Cardiac muscle cell (in vitro differentiated cells and primary cell): ENCODE results near the gene ING5. TPM values are rescaled to one million over a fixed set of nuclear protein-coding genes. Genes with fewer than 3 reads are reported as not detected.
A peak's percentile ranks its signal among the peaks of the same experiment; 100 is the strongest.

ENCODE experiments used
- DNase-seq, 2 donors: peaks; one replicate each; pipeline versions ENCODE4 v3.0.0 to v3.0.0-alpha.2; 2010 to 2017; ENCODE audit warnings: low read depth in 1 of 2, low spot score in 1 of 2
- H3K27ac ChIP-seq: fragments of 200-600 bp; sonication (generic); 2 replicates; pipeline ENCODE4 v1.5.1; 2016
- H3K27me3 ChIP-seq: fragments of 200-600 bp; sonication (generic); 2 replicates; pipeline ENCODE4 v1.6.0; 2016; ENCODE audit warnings: control low read depth
- H3K36me3 ChIP-seq: fragments of 200-600 bp; sonication (generic); 2 replicates; pipeline ENCODE4 v1.5.1; 2016; ENCODE audit warnings: control low read depth
- H3K4me1 ChIP-seq: fragments of 200-600 bp; sonication (generic); 2 replicates; pipeline ENCODE4 v1.8.1; 2017; ENCODE audit warnings: low read depth, mild to moderate bottlenecking, mixed run types
- H3K4me3 ChIP-seq: fragments of 200-600 bp; sonication (generic); 2 replicates; pipeline ENCODE4 v1.5.1; 2016; ENCODE audit warnings: mild to moderate bottlenecking
- H3K9me3 ChIP-seq: fragments of 200-600 bp; sonication (generic); 2 replicates; pipeline ENCODE4 v1.5.1; 2017; ENCODE audit warnings: low read depth, mild to moderate bottlenecking, control low read depth
- polyA plus RNA-seq: library from polyadenylated mRNA; unstranded; fragments of >200 nt; fragmentation: Nextera tagmentation; extraction: Ambion mirVana; gene quantifications from 2 replicates; pipeline ENCODE4 v1.2.1, GENCODE V29; 2016
- total RNA-seq: library from RNA; depleted of rRNA; stranded (reverse); fragments of >200 nt; gene quantifications from 2 replicates; pipeline ENCODE4 v1.2.3, GENCODE V29; 2016
- TF ChIP-seq, protein P1 (sequence below): IDR thresholded peaks from 2 replicates; pipeline ENCODE4 v1.5.1; 2012; ENCODE audit warnings: low read depth, mild to moderate bottlenecking, low read length

Gene ING5
- total and polyA plus RNA-seq, 2 experiments from 2014 or later, result 16.3 to 53.6 TPM

DNA sequence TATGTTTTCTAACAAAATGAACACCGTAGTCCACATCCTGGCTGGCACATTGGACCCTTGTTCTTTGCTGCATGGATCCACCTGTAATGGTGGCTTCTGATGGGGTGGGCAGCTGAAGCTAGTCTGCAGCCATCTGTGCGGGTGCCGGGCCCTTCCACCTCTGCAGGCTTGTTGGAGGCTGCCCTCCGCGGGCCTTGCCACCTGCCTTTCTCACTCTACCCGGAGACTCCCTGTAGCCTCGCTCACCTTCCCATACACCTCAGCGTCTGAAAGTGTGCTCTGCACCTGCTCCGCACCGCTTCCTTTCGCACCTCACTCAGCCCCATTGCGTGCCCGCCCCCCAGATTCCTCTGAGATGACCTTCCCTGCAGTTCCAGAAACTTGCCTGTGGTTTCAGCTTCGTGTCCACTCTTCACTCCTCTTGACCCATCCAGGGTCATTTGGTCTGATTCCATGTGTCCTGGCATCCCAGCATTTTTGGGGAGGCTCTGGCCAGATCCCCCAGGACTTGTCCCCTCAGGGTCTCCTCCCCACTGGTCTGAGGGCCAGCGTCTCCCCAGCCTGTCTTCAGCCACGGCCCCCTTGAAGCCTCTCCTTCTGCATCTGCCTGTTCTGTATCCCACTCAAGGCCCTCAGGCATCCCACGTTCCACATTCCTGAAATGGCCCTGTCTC is 46.2 kb upstream of the ING5 start:
- TF ChIP-seq, protein P1, sequence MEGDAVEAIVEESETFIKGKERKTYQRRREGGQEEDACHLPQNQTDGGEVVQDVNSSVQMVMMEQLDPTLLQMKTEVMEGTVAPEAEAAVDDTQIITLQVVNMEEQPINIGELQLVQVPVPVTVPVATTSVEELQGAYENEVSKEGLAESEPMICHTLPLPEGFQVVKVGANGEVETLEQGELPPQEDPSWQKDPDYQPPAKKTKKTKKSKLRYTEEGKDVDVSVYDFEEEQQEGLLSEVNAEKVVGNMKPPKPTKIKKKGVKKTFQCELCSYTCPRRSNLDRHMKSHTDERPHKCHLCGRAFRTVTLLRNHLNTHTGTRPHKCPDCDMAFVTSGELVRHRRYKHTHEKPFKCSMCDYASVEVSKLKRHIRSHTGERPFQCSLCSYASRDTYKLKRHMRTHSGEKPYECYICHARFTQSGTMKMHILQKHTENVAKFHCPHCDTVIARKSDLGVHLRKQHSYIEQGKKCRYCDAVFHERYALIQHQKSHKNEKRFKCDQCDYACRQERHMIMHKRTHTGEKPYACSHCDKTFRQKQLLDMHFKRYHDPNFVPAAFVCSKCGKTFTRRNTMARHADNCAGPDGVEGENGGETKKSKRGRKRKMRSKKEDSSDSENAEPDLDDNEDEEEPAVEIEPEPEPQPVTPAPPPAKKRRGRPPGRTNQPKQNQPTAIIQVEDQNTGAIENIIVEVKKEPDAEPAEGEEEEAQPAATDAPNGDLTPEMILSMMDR, result no peak
- H3K27ac ChIP-seq, result no peak overlapping the region
- H3K27me3 ChIP-seq, result no peaks in the 10 kb centered on the region
- DNase-seq, result no peak
- H3K9me3 ChIP-seq, result no peaks in the 10 kb centered on the region
- H3K4me3 ChIP-seq, result no peak overlapping the region
- no peaks in the 10 kb centered on the region for H3K4me1 ChIP-seq
- H3K36me3 ChIP-seq, result peaks cover 28% of the 10 kb centered on the region

DNA sequence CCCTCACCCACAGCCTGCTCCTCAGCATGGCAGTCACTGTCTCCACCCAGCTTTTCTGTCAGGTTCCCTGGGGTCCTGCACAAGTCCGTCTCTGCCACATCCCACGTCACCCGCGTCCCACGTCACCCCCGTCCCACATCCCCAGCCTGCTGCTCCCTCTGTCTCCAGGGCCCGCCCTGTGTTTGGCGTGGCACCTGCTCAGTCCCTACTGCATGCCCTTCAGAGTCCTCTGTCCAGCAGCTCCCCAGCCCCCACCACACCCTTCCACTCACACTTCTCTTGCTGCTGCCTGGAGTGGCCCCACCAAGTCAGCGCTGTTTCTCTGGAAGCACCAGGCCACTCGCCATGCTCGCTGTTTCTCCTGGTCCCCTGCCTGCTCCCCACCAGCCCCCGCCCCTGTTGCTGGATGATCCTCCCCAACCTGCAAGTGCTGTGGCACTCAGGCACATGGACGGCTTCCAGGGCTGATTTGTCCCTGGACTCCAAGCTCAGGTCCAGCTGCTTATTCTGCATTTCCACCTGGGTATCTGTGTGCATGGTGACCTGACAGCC is 45.6 kb upstream of the ING5 start:
- Histone ChIP-seq H3K27me3 (no peaks in the 10 kb centered on the region), H3K4me3 (no peak overlapping the region), H3K36me3 (peaks cover 25% of the 10 kb centered on the region), H3K9me3 (no peaks in the 10 kb centered on the region), H3K27ac (no peak overlapping the region), H3K4me1 (no peaks in the 10 kb centered on the region)
- no peak for DNase-seq
- TF ChIP-seq, protein P1, result no peak

DNA sequence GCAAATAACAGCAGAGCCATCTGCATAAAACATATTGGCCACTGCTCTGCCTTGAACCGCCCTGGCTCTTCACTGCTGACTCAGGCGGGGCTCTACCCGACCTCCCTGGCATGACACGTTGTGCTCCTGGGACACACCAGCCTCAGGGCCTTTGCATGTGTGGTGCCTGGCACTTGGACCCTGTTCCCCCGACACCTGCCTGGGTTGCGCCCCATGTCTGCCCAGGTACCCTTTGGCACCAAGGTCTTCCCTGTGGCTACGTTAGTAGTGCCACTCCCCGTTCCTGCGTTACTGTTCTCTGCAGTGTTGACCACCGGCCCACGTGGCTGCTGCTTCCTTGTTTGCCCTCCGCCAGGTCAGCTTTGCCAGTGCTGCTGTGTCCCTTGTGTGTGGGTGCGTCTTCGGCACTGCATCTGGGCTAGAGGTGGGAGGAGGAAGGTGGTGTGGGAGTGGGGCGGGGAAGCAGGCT is 44.0 kb upstream of the ING5 start:
- DNase-seq, result no peak
- Histone ChIP-seq H3K36me3 (peaks cover 15% of the 10 kb centered on the region), H3K27me3 (no peaks in the 10 kb centered on the region), H3K9me3 (no peaks in the 10 kb centered on the region), H3K4me1 (no peaks in the 10 kb centered on the region), H3K27ac (no peak overlapping the region), H3K4me3 (no peak overlapping the region)
- TF ChIP-seq, protein P1, result no peak

DNA sequence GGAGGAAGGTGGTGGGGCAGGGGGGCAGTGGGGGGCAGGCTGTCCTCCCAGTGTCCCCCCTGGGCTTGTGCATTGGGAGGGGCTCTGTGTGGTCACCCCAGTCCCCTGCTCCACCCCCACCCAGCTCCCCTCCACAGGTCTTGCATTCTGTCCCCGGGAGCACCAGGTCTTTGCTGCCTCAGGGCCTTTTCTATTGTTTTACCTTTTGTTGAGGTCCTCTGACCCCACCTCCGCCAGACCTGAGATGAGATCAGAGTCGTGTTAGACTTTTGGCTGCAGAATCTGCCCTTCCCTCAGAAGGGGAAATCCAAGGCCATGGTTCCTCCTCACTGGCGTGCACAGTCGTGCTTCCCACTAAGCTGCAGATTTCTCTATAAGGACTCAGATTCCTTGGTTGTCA is 43.5 kb upstream of the ING5 start:
- TF ChIP-seq, protein P1, result no peak
- DNase-seq, result no peak
- Histone ChIP-seq H3K36me3 (peaks cover 14% of the 10 kb centered on the region), H3K27ac (no peak overlapping the region), H3K9me3 (no peaks in the 10 kb centered on the region), H3K4me3 (no peak overlapping the region), H3K27me3 (no peaks in the 10 kb centered on the region), H3K4me1 (no peaks in the 10 kb centered on the region)

DNA sequence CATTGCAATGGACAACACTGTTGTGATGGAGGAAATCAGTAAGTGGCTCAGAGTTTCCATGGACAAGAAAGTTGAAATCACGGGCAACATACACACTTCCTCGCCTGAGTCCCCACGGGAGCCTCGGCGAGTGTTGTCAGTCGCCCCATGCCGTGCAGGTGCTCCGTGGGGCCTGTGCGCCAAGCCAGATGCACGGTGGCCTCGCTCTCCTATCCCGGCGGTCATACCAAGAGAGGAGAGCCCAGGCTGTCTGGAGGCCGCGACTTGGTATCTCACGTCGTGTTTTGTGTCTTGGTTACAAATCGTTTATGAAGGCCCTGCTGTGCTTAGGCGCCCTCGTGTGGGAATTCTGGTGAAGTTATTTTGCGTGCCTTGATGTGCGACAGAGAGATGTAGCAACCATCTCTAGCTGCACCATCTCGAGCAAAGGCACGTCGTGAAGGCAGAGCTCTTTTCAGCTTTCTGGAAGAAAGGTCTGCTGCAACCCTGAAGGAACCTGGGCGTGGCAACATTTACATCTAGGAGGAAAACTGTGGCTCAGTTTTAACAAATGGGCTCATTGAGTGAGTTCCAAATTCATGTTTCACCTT is 42.6 kb upstream of the ING5 start:
- Histone ChIP-seq H3K4me1 (no peaks in the 10 kb centered on the region), H3K27ac (no peak overlapping the region), H3K4me3 (no peak overlapping the region), H3K36me3 (peaks cover 11% of the 10 kb centered on the region), H3K9me3 (no peaks in the 10 kb centered on the region), H3K27me3 (no peaks in the 10 kb centered on the region)
- peak; percentile 59 to 85 for DNase-seq
- TF ChIP-seq, protein P1, result peak; percentile 73
